HEK293T (cell line): ENCODE data around the gene MORN1.
"Not testable (repeated sequence)": the region's sequence is repeated elsewhere in the genome, so short reads cannot be mapped to it uniquely, and the experiment has no call there.

ENCODE experiments used
- CTCF ChIA-PET: fragments of 350-600 bp; formaldehyde crosslinking; extraction: SDS; loops from one replicate; lab custom pipeline; 2021; ENCODE audit warnings: antibody characterized with exemption, inconsistent platforms; lab: Yijun Ruan, JAX
- POLR2A ChIA-PET: fragments of 350-600 bp; formaldehyde crosslinking; extraction: SDS; loops from one replicate; lab custom pipeline; 2020; ENCODE audit warnings: antibody characterized with exemption, inconsistent platforms; lab: Yijun Ruan, JAX
- DNase-seq: peaks from one replicate; pipeline ENCODE4 v3.0.0; 2012; ENCODE audit warnings: mixed read lengths; ENCODE audit errors: extremely low spot score
- ARNT ChIP-seq: fragments of 450-650 bp; IDR thresholded peaks from 2 replicates; pipeline ENCODE4 v1.6.1; 2017; ENCODE audit warnings: mild to moderate bottlenecking
- BHLHE40 ChIP-seq: fragments of 450-650 bp; IDR thresholded peaks from 2 replicates; pipeline ENCODE4 v1.6.1; 2016; ENCODE audit warnings: mild to moderate bottlenecking, moderate library complexity, borderline replicate concordance
- CTBP1 ChIP-seq: fragments of 450-650 bp; IDR thresholded peaks from 2 replicates; pipeline ENCODE4 v1.6.1; 2016; ENCODE audit warnings: borderline replicate concordance
- ELF4 ChIP-seq: fragments of 450-650 bp; IDR thresholded peaks from 2 replicates; pipeline ENCODE4 v1.6.1; 2017; ENCODE audit warnings: antibody characterized with exemption
- FOXA1 ChIP-seq: fragments of 450-650 bp; IDR thresholded peaks from 2 replicates; pipeline ENCODE4 v1.6.1; 2016; ENCODE audit warnings: mild to moderate bottlenecking
- FOXK2 ChIP-seq: fragments of 450-650 bp; IDR thresholded peaks from 2 replicates; pipeline ENCODE4 v1.6.1; 2016; ENCODE audit warnings: mild to moderate bottlenecking
- FOXM1 ChIP-seq: fragments of 450-650 bp; IDR thresholded peaks from 2 replicates; pipeline ENCODE4 v1.6.1; 2017; ENCODE audit warnings: mild to moderate bottlenecking, borderline replicate concordance
- HDGF ChIP-seq: fragments of 450-650 bp; IDR thresholded peaks from 2 replicates; pipeline ENCODE4 v1.6.1; 2017; ENCODE audit warnings: antibody characterized with exemption, borderline replicate concordance
- L3MBTL2 ChIP-seq: fragments of 450-650 bp; conservative IDR thresholded peaks from 2 replicates; pipeline ENCODE4 v1.6.1; 2016; ENCODE audit warnings: mild to moderate bottlenecking
- LEF1 ChIP-seq: fragments of 450-650 bp; IDR thresholded peaks from 2 replicates; pipeline ENCODE4 v1.6.1; 2017; ENCODE audit warnings: mild to moderate bottlenecking, borderline replicate concordance
- NFRKB ChIP-seq: fragments of 450-650 bp; IDR thresholded peaks from 2 replicates; pipeline ENCODE4 v1.6.1; 2016; ENCODE audit warnings: mild to moderate bottlenecking, moderate library complexity
- PKNOX1 ChIP-seq: fragments of 450-650 bp; IDR thresholded peaks from 2 replicates; pipeline ENCODE4 v1.6.1; 2016
- SP1 ChIP-seq: fragments of 450-650 bp; IDR thresholded peaks from 2 replicates; pipeline ENCODE4 v1.6.1; 2017
- SUZ12 ChIP-seq: fragments of 450-650 bp; IDR thresholded peaks from 2 replicates; pipeline ENCODE4 v1.6.1; 2016; ENCODE audit warnings: mild to moderate bottlenecking
- TARDBP ChIP-seq: fragments of 450-650 bp; IDR thresholded peaks from 2 replicates; pipeline ENCODE4 v1.6.1; 2016
- ZNF384 ChIP-seq: fragments of 450-650 bp; IDR thresholded peaks from 2 replicates; pipeline ENCODE4 v1.6.1; 2016

Gene MORN1

GRCh38 chr1:2391041-2391930 lies at the start of gene MORN1, which contains the start of gene RER1:
Gene MORN1, minus strand, starts transcription at chr1:2391554. Its CDS starts 21 bp downstream, at chr1:2391533.
Gene RER1, plus strand, starts transcription at chr1:2391841. Its CDS starts 3,950 bp downstream, at chr1:2395791.
- peak; percentile 42; the same call in 1 of the 2 replicates for TF ChIP-seq ELF4
- TF ChIP-seq LEF1 = no peak
- TF ChIP-seq FOXM1 = no peak
- TF ChIP-seq ZNF384 = no peak
- no peak for TF ChIP-seq SUZ12
- no peak for TF ChIP-seq ARNT
- TF ChIP-seq PKNOX1 = no peak
- no peak for TF ChIP-seq NFRKB
- POLR2A ChIA-PET = interaction anchor here (0.6 to 2.5 kb wide), 14 partner anchors 9 to 199 kb away, joined by 3 to 18 read pairs (median 5); partner anchors contain the start of genes FAAP20, PEX10 and SKI
- DNase-seq = peak; percentile 99
- CTCF ChIA-PET = interaction anchor here (0.8 to 1.4 kb wide), 2 partner anchors 10 to 196 kb away, joined by 3 to 9 read pairs; partner anchors contain the start of gene FAAP20

- DNase-seq, POLR2A ChIA-PET, CTCF ChIA-PET: not testable (repeated sequence)
These were observed 49.0 kb upstream of the MORN1 start for GRCh38 chr1:2440346-2440745.

- DNase-seq = no peak
- TF ChIP-seq CTBP1 (no peak), L3MBTL2 (no peak), SP1 (no peak), ELF4 (no peak), LEF1 (no peak), FOXK2 (no peak), FOXA1 (no peak), ARNT (no peak), NFRKB (no peak), FOXM1 (no peak)
- POLR2A ChIA-PET = no interaction called here
- CTCF ChIA-PET = no interaction called here
These were observed 48.0 kb upstream of the MORN1 start for GRCh38 chr1:2439369-2439768.

- TF ChIP-seq ZNF384 (no peak), FOXM1 (no peak), HDGF (no peak), CTBP1 (no peak), ARNT (no peak), TARDBP (no peak), BHLHE40 (no peak), SP1 (no peak), FOXA1 (no peak), LEF1 (no peak), PKNOX1 (no peak), FOXK2 (no peak)
- CTCF ChIA-PET = no interaction called here
- DNase-seq = no peak
- POLR2A ChIA-PET = no interaction called here
These were observed 47.3 kb upstream of the MORN1 start for GRCh38 chr1:2438641-2439040.

- ChIA-PET CTCF (no interaction called here), POLR2A (no interaction called here)
- DNase-seq = no peak
- TF ChIP-seq SUZ12 (no peak), CTBP1 (no peak), NFRKB (no peak), FOXK2 (no peak), ZNF384 (no peak), BHLHE40 (no peak), FOXM1 (no peak), SP1 (no peak), FOXA1 (no peak), TARDBP (no peak), HDGF (no peak), PKNOX1 (no peak), LEF1 (no peak), ARNT (no peak), ELF4 (no peak), L3MBTL2 (no peak)
These were observed 46.7 kb upstream of the MORN1 start for GRCh38 chr1:2438038-2438437.

- CTCF ChIA-PET = no interaction called here
- TF ChIP-seq SUZ12 = no peak
- no peak for TF ChIP-seq L3MBTL2
- TF ChIP-seq PKNOX1 = no peak
- TF ChIP-seq CTBP1 = no peak
- no peak for TF ChIP-seq FOXM1
- TF ChIP-seq ZNF384 = no peak
- no peak for TF ChIP-seq TARDBP
- no peak for TF ChIP-seq LEF1
- TF ChIP-seq BHLHE40 = no peak
- TF ChIP-seq NFRKB = no peak
- no peak for TF ChIP-seq ELF4
- TF ChIP-seq HDGF = no peak
- no peak for TF ChIP-seq SP1
- TF ChIP-seq FOXK2 = no peak
- TF ChIP-seq FOXA1 = no peak
- no peak for TF ChIP-seq ARNT
- POLR2A ChIA-PET = no interaction called here
- DNase-seq = no peak
These were observed 46.3 kb upstream of the MORN1 start for GRCh38 chr1:2437617-2438016.
